HG02870 (cell line): ENCODE measurements around the gene TMEM44.
A peak's percentile ranks its signal among the peaks of the same experiment; 100 is the strongest.

ENCODE experiments used
- ATAC-seq: cut with Tn5 transposase; IDR thresholded peaks from one replicate; pipeline ENCODE4 v1.9.1; 2021; ENCODE audit warnings: mild to moderate bottlenecking, moderate library complexity; ENCODE audit not compliant: unreplicated experiment

TMEM44 gene

GRCh38 chr3:194582196-194582905 is 50.9 kb downstream of the TMEM44 start:
- no peak for ATAC-seq

- ATAC-seq, result no peak
Observed at GRCh38 chr3:194579091-194579606, 54.1 kb downstream of the TMEM44 start.

DNA sequence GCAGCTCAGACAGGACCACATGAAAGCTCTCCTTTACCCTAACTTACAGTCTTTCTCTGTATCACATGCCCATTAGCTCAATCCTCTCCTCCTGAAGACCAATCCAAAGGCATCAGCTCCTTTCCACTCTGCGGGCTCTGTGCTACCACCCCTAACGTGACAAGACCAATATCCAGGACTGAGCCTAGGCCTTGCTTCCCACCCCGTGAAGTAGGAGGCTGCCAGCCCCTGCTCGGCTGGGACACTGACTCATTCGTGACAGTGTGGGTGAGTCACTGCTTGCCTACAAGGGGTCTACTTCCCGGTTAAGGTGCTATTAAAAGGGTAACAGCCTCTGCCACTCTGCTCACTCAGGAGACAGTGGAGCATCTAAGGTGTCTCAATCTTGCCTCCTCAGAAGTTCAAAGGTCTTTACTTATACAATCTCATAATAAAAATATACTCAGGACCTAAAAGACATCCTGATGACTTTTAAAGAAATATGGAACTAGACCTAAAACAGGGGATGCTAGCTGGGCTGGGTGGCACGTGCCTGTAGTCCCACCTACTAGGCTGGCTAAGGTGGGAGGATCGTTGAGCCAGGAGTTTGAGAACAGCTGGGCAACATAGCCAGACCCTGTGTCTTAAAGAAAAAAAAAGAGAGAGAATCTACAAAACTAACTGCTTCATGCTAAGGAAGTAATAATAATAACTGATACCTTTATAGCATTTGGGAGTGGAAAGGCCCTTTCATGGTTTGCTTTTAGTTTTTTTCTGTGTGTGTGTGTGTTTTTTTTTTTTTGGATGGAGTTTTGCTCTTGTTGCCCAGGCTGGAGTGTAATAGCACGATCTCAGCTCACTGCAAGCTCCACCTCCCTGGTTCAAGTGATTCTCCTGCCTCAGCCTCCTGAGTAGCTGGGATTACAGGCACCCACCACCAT is 55.0 kb downstream of the TMEM44 start:
- ATAC-seq, result no peak

DNA sequence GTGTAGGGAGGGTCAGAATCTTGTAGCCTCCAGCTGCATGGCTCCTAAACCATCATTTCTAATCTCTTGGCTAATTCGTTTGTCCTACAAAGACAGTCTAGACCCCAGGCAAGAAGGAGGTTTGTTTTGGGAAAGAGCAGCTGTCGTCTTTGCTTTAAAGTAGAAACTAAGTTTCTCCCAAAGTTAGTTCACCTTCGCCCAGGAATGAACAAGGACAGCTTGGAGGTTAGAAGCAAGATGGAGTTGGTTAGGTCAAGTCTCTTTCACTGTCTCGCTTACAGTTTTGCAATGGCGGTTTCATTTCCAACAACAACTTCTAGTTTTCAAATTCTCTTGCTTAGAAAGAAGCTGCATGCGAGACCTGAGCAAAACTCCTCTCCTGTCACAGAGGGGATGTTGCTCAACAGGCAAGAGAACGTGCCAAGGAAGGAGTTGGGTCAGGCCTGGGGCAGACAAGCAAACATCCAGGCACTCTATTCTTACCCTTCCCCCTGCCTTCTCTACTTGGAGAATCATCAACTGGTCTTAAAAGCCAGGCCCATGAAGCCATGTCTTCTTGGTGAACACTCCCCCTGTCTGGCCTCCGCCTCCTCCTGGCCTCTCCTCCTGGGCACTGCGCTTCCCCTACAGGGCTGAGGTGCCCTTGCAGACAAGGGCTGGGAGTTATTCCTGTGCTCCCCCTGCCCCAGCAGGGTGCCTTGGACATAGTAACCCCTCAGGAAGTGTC is 57.6 kb downstream of the TMEM44 start:
- no peak for ATAC-seq

DNA sequence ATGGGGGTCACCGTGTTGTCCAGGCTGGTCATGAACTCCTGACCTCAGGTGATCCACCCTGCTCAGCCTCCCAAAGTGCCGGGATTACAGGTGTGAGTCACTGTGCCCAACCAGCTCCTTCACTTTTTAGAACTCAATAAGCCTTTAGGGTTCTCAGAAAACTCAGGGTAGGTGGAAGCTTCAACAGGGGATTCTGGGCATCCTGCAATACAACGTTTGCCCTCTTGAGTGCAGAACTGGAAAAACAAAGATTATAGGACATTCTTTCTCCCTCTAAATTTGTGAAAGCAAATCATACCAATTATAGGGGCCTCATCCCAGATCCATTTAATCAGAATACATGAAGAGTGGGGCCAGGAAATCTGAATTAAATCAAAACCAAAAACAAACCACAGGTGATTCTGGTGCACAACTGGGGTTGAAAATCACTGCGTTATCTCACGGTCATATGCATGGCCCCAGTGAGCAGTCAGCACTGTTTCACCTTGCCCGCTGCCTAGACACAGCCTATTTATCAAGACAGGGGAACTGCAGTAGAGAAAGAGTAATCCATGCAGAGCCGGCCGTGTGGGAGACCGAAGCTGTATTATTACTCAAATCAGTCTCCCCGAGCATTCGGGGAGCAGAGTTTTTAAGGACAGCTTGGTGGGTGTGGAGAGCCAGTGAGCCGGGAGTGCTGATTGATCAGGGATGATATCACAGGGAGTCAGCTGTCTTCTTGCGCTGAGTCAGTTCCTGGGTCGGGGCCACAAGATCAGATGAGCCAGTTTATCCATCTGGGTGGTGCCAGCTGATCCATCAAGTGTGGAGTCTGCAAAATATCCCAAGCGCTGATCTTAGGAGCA is 58.4 kb downstream of the TMEM44 start:
- ATAC-seq, result no peak

GRCh38 chr3:194573680-194574437 is 59.4 kb downstream of the TMEM44 start:
- peak; percentile 82 for ATAC-seq

GRCh38 chr3:194572944-194573491 is 60.2 kb downstream of the TMEM44 start:
- ATAC-seq, result no peak

DNA sequence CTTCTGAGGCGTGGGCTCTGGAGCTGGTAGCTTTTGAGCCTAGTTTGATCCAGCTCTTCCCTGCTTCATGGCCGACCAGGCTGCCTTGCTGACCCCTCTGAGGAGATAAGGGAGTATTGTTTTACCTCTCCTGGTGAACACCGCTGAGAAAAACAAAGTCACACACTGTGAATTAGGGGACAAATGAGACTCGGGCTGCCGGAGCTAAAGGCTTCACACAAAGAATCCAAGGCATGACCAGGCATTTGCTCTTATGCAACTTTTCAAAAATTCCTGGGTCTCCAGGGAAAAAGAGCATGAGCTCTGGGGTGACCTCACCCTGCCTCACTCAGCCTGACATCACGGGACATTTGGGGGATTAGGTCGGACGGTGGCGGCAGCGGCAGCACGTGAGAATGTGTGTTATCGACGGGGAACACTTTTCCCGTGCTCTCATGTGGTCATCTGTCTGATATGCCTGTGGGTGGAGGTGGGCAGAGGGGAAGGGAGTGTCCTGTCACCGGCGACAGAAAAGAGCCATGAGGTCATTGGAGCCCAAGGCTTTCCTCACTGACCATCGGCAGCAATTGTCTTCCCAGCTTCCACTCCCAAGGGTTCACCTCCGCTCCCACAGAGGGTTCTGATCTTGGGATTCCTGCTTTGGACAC is 61.0 kb downstream of the TMEM44 start:
- no peak for ATAC-seq

DNA sequence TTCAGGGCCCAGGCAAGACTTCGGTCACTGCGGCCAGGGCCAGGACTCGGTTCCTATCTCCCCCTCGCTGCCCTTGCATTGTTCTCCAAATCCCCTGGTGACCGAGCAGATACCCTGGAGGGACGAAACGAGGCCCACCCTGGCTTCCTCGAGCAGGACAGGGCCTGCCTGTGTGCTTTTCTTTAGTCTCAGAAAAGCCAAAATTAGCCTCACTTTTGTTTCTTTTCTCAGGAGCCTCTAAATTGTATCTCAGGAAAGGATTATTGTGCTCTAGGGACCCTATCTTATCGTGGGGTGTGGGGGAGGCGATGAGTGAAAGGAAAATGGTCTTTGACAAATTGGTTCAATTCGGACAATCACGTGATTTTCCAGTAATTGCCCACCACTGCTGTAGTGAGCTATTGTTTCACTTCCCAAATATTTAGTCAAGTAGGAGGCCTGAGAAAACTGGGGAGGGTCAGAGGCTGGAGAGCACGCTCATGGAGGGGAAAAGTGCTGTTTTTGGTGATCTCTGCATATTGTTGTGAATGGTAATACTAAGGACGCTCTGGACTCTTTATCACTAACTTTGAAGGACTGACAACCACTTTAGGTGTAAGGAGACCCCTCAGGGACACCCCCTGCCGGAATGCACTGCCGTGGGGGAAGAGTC is 61.6 kb downstream of the TMEM44 start:
- ATAC-seq, result no peak

- ATAC-seq, result no peak
Observed at GRCh38 chr3:194570898-194571297, 62.3 kb downstream of the TMEM44 start.

- no peak for ATAC-seq
Observed at GRCh38 chr3:194570235-194570634, 63.0 kb downstream of the TMEM44 start.

- no peak for ATAC-seq
Observed at GRCh38 chr3:194569252-194569651, 64.0 kb downstream of the TMEM44 start.

DNA sequence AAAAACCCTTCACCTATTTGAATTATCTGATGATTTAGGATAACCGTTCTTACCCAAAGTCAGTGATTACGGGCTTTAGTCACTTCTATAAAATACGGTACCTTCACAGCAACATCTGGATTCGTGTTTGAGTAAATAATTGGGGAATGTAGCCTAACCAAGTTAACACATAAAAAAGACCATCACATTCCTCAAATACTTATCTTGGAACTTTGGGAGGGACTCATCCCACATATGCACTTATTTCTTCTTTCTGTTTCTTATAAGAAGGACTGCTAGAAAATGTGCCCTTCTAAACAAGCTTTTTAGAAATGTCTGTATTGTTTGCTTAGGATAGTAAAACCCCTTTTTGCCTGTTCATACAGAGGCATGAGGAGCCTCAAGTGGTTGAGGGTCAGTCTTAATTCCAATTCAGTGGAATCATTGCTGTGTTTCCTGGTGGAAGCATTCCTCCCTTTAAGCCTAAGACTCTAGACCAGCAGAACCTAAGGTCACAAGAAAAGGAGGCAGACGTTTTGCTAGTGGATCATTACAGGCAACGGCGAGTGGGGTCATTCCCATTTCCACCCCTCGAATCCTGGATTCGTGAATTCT is 67.5 kb downstream of the TMEM44 start:
- no peak for ATAC-seq

DNA sequence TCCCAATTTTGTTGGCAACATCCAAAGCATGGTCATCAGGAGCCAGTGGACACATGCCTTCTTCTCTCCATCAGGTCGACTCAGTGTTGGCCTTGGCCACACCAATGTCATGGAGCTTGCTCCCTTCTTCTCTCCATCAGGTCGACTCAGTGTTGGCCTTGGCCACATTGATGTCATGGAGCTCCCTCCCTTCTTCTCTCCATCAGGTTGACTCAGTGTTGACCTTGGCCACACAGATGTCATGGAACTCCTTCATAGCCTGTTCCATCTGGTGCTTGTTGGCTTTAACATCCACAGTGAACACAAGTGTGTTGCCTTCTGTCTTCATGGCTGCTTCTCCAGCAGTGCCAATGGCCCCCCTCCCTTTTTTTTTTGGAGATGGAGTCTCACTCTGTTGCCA is 70.2 kb downstream of the TMEM44 start:
- no peak for ATAC-seq

- ATAC-seq, result no peak
Observed at GRCh38 chr3:194561306-194561974, 71.8 kb downstream of the TMEM44 start.

DNA sequence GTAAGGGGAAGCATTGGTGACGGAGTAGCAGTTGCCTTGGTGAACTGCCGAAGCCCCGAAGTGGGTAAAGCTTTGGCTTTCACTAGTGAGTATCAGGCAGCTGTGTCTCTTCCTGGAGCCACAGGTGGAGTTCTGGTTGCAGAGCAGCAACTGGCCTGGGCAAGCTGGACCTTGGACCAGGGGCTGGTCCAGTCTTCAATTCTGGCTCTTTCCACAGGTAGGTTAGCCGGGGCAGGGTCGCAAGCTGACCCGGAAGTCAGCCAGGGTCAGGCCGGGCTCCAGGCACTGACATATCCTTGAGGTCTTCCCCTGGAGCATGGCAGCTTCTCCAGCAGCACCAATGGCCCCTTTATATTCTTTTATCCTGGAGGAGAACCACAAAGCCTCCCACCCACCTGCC is 73.2 kb downstream of the TMEM44 start:
- no peak for ATAC-seq

GRCh38 chr3:194559530-194559929 is 73.7 kb downstream of the TMEM44 start:
- no peak for ATAC-seq
